GM13977 (cell line): Measurements from ENCODE around the gene FOXN3.

Experiments
- DNase-seq: peaks from one replicate; pipeline ENCODE4 v3.0.0; 2012; ENCODE audit warnings: low spot score
- in situ Hi-C: fragments of 300-500 bp; cut with MboI; formaldehyde crosslinking; loops from one replicate; pipeline ENCODE4 v1.12.0; 2022; ENCODE audit warnings: low sequenced_read_pairs, low pct_unique_long_range_greater_than_20kb, mixed read lengths, inconsistent platforms; ENCODE audit not compliant: unreplicated experiment
- TF ChIP-seq, protein P1 (sequence below): IDR thresholded peaks from 2 replicates; pipeline ENCODE4 v1.5.1; 2012; ENCODE audit warnings: mild to moderate bottlenecking, control low read depth; ENCODE audit not compliant: insufficient read depth; ENCODE audit errors: extremely low read depth, missing control alignments

FOXN3 gene

GRCh38 chr14:89432226-89432625 is 15.2 kb upstream of the FOXN3 start:
- in situ Hi-C loops, result loop anchor here (10.0 to 25.0 kb wide), 2 partner anchors 343 to 480 kb away; no protein-coding TSS in a partner anchor
- TF ChIP-seq, protein P1, sequence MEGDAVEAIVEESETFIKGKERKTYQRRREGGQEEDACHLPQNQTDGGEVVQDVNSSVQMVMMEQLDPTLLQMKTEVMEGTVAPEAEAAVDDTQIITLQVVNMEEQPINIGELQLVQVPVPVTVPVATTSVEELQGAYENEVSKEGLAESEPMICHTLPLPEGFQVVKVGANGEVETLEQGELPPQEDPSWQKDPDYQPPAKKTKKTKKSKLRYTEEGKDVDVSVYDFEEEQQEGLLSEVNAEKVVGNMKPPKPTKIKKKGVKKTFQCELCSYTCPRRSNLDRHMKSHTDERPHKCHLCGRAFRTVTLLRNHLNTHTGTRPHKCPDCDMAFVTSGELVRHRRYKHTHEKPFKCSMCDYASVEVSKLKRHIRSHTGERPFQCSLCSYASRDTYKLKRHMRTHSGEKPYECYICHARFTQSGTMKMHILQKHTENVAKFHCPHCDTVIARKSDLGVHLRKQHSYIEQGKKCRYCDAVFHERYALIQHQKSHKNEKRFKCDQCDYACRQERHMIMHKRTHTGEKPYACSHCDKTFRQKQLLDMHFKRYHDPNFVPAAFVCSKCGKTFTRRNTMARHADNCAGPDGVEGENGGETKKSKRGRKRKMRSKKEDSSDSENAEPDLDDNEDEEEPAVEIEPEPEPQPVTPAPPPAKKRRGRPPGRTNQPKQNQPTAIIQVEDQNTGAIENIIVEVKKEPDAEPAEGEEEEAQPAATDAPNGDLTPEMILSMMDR, result no peak
- no peak for DNase-seq

- in situ Hi-C loops, result loop anchor here (10.0 to 25.0 kb wide), 2 partner anchors 344 to 482 kb away; no protein-coding TSS in a partner anchor
Measured at GRCh38 chr14:89430391-89431236, 13.6 kb upstream of the FOXN3 start.

DNA sequence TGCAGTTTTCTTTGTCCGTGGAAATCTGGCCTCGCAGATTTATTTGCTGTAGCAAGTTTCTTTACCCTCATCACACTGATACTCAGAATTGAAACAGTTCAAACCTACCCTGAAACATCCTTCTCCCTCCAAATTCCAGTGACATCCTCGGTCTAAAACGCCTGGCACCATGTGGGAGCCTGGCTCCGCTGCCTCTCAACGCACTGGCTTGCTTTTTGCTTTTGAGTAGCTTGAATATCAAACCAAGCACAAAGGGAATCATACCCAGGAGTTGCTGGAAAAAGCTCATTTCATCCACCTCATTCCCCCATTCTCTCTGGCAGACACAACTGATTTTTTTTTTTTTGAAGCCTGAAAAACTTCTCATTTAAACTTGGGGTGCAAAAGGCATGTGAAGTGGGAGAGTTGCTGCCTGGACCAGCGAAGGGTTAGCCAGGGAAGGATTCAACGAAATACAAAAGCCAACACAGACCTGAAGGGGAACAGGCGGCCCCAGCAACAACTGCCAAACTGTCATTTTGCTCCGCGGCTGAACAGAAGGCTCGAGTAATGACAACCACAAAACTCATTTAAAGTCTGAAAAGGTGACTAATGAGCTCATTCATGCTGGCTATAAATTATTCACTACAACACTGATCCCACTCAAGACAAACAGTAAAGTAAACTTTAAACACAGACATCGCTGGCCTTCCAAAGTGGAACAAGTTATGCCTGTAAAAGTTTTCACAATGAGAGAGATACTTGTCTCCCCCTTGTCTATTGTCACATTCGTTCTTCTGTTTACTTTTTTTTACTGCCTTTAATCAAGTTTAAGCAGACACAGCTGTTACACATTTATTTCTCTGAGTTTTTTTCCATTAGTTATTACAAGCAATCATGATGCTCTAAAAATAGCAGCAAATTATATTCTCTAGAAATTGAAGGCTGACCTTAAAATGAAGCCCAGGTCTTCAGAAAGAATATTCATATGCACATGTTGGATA is 12.5 kb upstream of the FOXN3 start:
- in situ Hi-C loops, result loop anchor here (10.0 to 25.0 kb wide), 2 partner anchors 345 to 483 kb away; no protein-coding TSS in a partner anchor
- DNase-seq, result peak; percentile 34
- TF ChIP-seq, protein P1, result no peak

More at GRCh38 chr14:89430391-89431236, 13.6 kb upstream of the FOXN3 start:
- TF ChIP-seq, protein P1, result no peak
- peak; percentile 88 for DNase-seq

DNA sequence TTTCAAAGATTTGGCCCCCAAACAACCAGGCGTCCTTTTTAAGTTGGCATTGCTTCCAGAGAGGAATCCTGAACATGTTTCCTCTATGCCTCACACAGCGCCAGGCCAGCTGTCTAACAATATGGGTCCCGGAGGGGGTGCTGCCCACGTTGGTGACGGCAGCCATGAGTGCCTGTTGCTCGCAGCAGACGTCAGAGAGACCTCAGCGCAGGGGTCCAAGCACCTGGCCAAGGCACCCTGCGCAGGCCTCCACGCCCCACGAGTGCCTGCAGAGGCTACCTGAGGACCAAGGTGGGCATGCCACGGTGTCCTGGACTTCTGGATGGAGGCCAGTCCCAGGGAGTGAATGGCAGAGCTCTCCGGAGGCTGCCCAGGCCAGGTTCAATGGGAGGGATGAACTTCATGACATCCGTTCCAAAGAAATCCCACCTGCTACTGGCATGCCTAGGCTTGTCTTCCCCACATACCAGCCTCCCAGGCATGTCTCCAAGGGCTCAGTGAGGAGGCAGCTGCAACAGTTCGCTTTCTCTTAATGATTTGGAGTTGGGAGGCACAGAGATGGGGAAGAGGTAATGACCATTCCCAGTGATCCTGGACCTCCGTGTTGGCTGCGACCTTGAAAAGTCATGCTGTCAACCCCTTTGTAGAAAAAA is 11.6 kb upstream of the FOXN3 start:
- in situ Hi-C loops, result loop anchor here (25.0 kb wide), 1 partner anchor 484 kb away; no protein-coding TSS in a partner anchor
- no peak for DNase-seq
- TF ChIP-seq, protein P1, result no peak

- TF ChIP-seq, protein P1, result no peak
- in situ Hi-C loops, result loop anchor here (25.0 kb wide), 1 partner anchor 484 kb away; no protein-coding TSS in a partner anchor
Measured at GRCh38 chr14:89428173-89428523, 11.1 kb upstream of the FOXN3 start.

More at GRCh38 chr14:89428173-89428523, 11.1 kb upstream of the FOXN3 start:
- DNase-seq, result no peak
